ENCODE measurements around the gene ATP6V1G3. TPM values are rescaled to one million over a fixed set of nuclear protein-coding genes. Genes with fewer than 3 reads are reported as not detected.

Gene ATP6V1G3
- total and polyA plus RNA-seq, 7 donors = not detected

DNA sequence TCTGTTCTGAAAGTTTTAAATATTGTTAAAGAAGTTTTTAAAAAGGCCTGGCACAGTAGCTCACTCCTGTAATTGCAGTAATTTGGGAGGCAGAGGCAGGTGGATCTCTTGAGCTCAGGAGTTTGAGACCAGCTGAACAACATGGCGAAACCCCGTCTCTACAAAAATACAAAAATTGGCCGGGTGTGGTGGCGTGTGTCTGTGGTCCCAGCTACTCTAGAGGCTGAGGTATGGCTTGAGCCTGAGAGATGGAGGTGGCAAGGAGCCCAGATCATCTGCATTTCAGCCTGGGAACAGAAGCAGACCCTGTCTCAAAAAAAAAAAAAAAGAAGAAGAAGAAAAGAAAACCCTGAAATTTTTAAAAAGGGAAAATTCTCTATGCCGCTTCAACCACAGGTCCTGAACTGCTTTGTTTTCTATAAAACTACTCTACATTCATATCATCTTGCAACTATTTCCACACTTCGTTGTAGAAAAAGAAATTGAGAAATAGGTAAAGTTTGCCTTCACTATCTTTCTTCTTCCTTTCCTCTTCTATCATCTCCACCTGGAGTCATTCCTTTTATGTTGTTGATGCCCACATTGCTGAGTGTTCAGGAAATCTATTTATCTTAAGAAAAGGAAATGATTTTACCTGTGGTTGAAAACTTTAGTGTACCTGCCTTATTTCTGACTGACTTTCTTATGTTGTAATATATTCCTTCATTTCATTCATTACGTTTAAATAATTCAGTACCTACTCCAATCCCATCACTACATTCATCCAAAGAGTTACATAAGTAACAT is 1.7 kb downstream of the ATP6V1G3 start:
- H3K27ac ChIP-seq = no peak overlapping the region
- H3K27me3 ChIP-seq (ENCODE audit: insufficient read depth in 3 of 3, low read length in 2 of 3) = no peaks in the 10 kb centered on the region
- TF ChIP-seq, protein P1, sequence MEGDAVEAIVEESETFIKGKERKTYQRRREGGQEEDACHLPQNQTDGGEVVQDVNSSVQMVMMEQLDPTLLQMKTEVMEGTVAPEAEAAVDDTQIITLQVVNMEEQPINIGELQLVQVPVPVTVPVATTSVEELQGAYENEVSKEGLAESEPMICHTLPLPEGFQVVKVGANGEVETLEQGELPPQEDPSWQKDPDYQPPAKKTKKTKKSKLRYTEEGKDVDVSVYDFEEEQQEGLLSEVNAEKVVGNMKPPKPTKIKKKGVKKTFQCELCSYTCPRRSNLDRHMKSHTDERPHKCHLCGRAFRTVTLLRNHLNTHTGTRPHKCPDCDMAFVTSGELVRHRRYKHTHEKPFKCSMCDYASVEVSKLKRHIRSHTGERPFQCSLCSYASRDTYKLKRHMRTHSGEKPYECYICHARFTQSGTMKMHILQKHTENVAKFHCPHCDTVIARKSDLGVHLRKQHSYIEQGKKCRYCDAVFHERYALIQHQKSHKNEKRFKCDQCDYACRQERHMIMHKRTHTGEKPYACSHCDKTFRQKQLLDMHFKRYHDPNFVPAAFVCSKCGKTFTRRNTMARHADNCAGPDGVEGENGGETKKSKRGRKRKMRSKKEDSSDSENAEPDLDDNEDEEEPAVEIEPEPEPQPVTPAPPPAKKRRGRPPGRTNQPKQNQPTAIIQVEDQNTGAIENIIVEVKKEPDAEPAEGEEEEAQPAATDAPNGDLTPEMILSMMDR (IDR thresholded peaks at IDR 0.05) = no peak
- DNase-seq (no peak), ATAC-seq (no peak)
- WGBS, 3 donors = 84 to 88% (median 86%) methylated on average over 7 of the region's 7 CpGs
- intact Hi-C loops (cut with DNase I) = no loop called here
- no peaks in the 10 kb centered on the region for H3K9me3 ChIP-seq
- no peak overlapping the region for H3K4me3 ChIP-seq
- H3K4me1 ChIP-seq = no peaks in the 10 kb centered on the region
- no peaks in the 10 kb centered on the region for H3K36me3 ChIP-seq (ENCODE audit: insufficient read depth in 1 of 2, low read depth in 1 of 2)

DNA sequence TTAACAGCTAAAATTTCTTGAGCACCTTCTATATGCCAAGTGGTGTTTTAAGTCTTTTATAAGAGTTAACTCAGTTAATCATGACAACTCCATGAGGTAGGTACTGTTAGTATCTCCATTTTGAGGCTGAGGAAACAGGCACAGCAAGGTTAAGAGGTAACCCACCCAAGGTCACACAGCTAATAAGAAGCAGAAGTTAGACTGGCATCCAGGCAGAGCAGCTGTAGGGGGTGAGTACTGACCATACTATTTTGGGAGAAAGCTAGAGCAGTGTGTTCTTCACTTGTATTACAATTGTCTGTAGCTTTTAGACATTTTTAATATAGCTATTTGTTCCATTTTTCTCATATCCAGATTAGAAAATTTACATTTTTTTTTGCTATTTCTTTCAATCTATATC is 4.8 kb downstream of the ATP6V1G3 start:
- TF ChIP-seq, protein P1 (IDR thresholded peaks at IDR 0.05) = no peak
- intact Hi-C loops (cut with DNase I) = no loop called here
- no peak overlapping the region for H3K27ac ChIP-seq
- no peaks in the 10 kb centered on the region for H3K4me1 ChIP-seq
- no peaks in the 10 kb centered on the region for H3K9me3 ChIP-seq
- ATAC-seq = no peak
- H3K27me3 ChIP-seq (ENCODE audit: insufficient read depth in 3 of 3, low read length in 2 of 3) = no peaks in the 10 kb centered on the region
- no peak for DNase-seq
- no peak overlapping the region for H3K4me3 ChIP-seq
- H3K36me3 ChIP-seq (ENCODE audit: insufficient read depth in 1 of 2, low read depth in 1 of 2) = no peaks in the 10 kb centered on the region

DNA sequence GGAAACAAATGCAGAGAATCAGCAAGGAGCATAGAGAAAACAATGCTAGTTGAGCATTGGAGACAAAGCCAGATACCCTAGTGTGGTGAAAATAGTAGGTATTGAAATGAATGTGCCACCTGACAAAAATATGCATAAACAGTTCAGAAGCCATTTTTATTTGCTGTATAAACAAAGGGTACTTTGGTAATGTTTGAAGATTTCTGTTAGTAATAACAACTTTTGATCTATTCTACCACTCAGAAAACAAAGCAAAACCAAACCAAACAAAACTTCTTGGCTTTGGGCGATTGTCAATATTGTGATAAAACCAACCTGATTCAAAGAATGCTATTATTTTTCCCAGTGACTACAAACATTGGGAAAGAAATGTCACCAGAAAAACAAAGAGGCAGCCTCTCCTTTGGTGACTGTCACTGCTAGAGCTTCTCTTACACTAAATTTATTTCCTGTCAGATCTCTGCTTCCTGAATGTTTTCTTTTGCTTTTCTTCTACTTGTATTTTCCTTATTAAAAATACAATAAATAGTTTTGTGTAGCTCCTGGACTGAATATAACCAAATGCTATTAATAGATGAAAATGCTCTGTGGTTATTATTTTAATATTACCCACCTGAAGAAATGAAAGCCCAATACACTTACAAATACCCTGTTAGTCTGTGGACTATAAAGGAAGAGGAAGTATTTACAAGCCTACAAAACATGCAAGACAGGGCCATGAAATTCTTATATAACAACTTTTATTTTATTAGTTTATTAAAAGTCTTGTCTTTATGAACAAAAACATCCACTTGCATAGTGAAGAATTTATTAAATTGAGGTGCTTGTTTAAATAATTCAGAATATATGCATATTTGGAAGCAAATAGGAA is 5.7 kb downstream of the ATP6V1G3 start:
- H3K4me1 ChIP-seq = no peaks in the 10 kb centered on the region
- WGBS, 3 donors = 72 to 76% (median 72%) methylated on average over 1 of the region's 1 CpG
- ATAC-seq = no peak
- TF ChIP-seq, protein P1 (IDR thresholded peaks at IDR 0.05) = no peak
- H3K36me3 ChIP-seq (ENCODE audit: insufficient read depth in 1 of 2, low read depth in 1 of 2) = no peaks in the 10 kb centered on the region
- intact Hi-C loops (cut with DNase I) = no loop called here
- H3K9me3 ChIP-seq = no peaks in the 10 kb centered on the region
- DNase-seq = no peak
- no peaks in the 10 kb centered on the region for H3K27me3 ChIP-seq (ENCODE audit: insufficient read depth in 3 of 3, low read length in 2 of 3)
- no peak overlapping the region for H3K27ac ChIP-seq
- no peak overlapping the region for H3K4me3 ChIP-seq

DNA sequence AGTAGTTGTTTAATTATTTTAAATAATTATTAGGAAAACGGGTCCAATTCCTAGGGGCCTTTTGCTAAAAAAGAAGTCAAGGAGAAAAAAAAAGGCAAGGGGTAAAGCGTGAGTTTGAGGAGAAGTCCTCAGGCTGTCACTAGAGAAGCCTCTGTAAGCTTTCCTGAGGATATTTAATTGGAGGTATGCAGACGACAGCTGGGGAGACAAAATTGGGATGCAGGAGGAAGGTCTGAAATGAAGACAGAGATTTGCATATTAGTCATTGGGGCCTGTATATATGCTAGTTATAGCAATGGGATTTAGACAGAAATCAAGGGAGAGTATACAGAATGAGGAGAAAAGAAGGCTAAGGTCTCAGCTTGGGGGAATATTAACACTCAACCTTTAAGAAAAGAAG is 8.6 kb downstream of the ATP6V1G3 start:
- 77 to 85% (median 83%) methylated on average over 3 of the region's 3 CpGs for WGBS, 3 donors
- no peak overlapping the region for H3K4me3 ChIP-seq
- DNase-seq (no peak), ATAC-seq (no peak)
- no peaks in the 10 kb centered on the region for H3K27me3 ChIP-seq (ENCODE audit: insufficient read depth in 3 of 3, low read length in 2 of 3)
- intact Hi-C loops (cut with DNase I) = no loop called here
- no peaks in the 10 kb centered on the region for H3K9me3 ChIP-seq
- H3K27ac ChIP-seq = no peak overlapping the region
- H3K4me1 ChIP-seq = no peaks in the 10 kb centered on the region
- H3K36me3 ChIP-seq (ENCODE audit: insufficient read depth in 1 of 2, low read depth in 1 of 2) = no peaks in the 10 kb centered on the region
- TF ChIP-seq, protein P1 (IDR thresholded peaks at IDR 0.05) = no peak

Data from psoas muscle (tissue), 8 donors.